LNCaP clone FGC (cell line): ENCODE measurements around the gene LTC4S.

Experiments
- DNase-seq: peaks from one replicate; pipeline ENCODE4 v3.0.0-alpha.2; 2011; ENCODE audit warnings: low read depth
- H3K4me3 ChIP-seq: 2 replicates; pipeline ENCODE4 v1.5.1; 2011; ENCODE audit warnings: mild to moderate bottlenecking, low read depth, low read length, control low read depth
- CTCF ChIP-seq: IDR thresholded peaks from 2 replicates; pipeline ENCODE4 v1.5.1; 2012; ENCODE audit warnings: mild to moderate bottlenecking; ENCODE audit not compliant: control insufficient read depth, insufficient read depth; ENCODE audit errors: extremely low read depth

Gene LTC4S

GRCh38 chr5:179803651-179804554, 10.1 kb downstream of the LTC4S start:
- H3K4me3 ChIP-seq: no peak overlapping the region
- no peak for DNase-seq
- no peak for TF ChIP-seq CTCF

- no peak for TF ChIP-seq CTCF
- DNase-seq: no peak
- peak overlapping the region; percentile 75 for H3K4me3 ChIP-seq
Observed at GRCh38 chr5:179804555-179804947, 10.8 kb downstream of the LTC4S start.

- H3K4me3 ChIP-seq: peak overlapping the region; percentile 75
- no peak for TF ChIP-seq CTCF
- no peak for DNase-seq
Observed at GRCh38 chr5:179805070-179805528, 11.3 kb downstream of the LTC4S start.

GRCh38 chr5:179805529-179806249, 11.9 kb downstream of the LTC4S start:
- TF ChIP-seq CTCF: no peak
- peak overlapping the region; percentile 75 for H3K4me3 ChIP-seq
- no peak for DNase-seq

- DNase-seq: no peak
- peak within 1 kb of the TSS; percentile 75 for H3K4me3 ChIP-seq
- no peak for TF ChIP-seq CTCF
Observed at GRCh38 chr5:179806250-179807048, 12.7 kb downstream of the LTC4S start, which contains the start of gene MGAT4B. TSS of gene MGAT4B (minus strand) at chr5:179806866. CDS start at chr5:179806583, 283 bp downstream.

GRCh38 chr5:179812135-179812825, 18.5 kb downstream of the LTC4S start:
- no peak overlapping the region for H3K4me3 ChIP-seq
- TF ChIP-seq CTCF: no peak
- no peak for DNase-seq
